HL-60 (cell line): Measurements from ENCODE around the gene FBXO11.

Experiments
- DNase-seq, 2 experiments: peaks; one replicate each; pipeline ENCODE4 v3.0.0-alpha.2; 2010 to 2020; ENCODE audit warnings: low read depth in 1 of 2, low spot score in 1 of 2
- H3K27ac ChIP-seq: fragments of 250-450 bp; sonication (Bioruptor Pico); replicated peaks from 2 replicates; pipeline ENCODE4 v1.5.1; 2020; ENCODE audit warnings: mild to moderate bottlenecking, moderate library complexity
- H3K27me3 ChIP-seq: fragments of 250-450 bp; sonication (Bioruptor Pico); 2 replicates; pipeline ENCODE4 v1.5.1; 2021; ENCODE audit warnings: mild to moderate bottlenecking, moderate library complexity; ENCODE audit not compliant: insufficient read depth, poor library complexity, severe bottlenecking
- H3K4me3 ChIP-seq: replicated peaks from 2 replicates; pipeline ENCODE4 v1.5.1; 2011; ENCODE audit warnings: mild to moderate bottlenecking, control low read depth, low read length; ENCODE audit not compliant: insufficient read depth
- CTCF ChIP-seq: IDR thresholded peaks from one replicate; pipeline ENCODE4 v1.5.1; 2011; ENCODE audit warnings: low read length, control low read depth, inconsistent platforms; ENCODE audit not compliant: insufficient read depth
- GABPA ChIP-seq: IDR thresholded peaks from 2 replicates; pipeline ENCODE4 v1.6.1; 2012; ENCODE audit warnings: low read depth
- POLR2AphosphoS5 ChIP-seq: IDR thresholded peaks from 2 replicates; pipeline ENCODE4 v1.6.1; 2012; ENCODE audit warnings: low read depth
- REST ChIP-seq: IDR thresholded peaks from 2 replicates; pipeline ENCODE4 v1.6.1; 2012; ENCODE audit warnings: low read depth; ENCODE audit not compliant: insufficient replicate concordance
- SPI1 ChIP-seq: IDR thresholded peaks from 2 replicates; pipeline ENCODE4 v1.6.1; 2012; ENCODE audit warnings: low read depth, mild to moderate bottlenecking, borderline replicate concordance

The FBXO11 gene

GRCh38 chr2:47784352-47784851 is 121.9 kb downstream of the FBXO11 start:
- Histone ChIP-seq H3K27ac (peak overlapping the region; percentile 54), H3K4me3 (peak overlapping the region; percentile 90), H3K27me3 (no peaks in the 10 kb centered on the region)
- TF ChIP-seq GABPA (no peak), SPI1 (no peak), CTCF (no peak), REST (no peak), POLR2AphosphoS5 (no peak)
- DNase-seq, result no peak

GRCh38 chr2:47783486-47784351 is 122.6 kb downstream of the FBXO11 start:
- peak overlapping the region; percentile 89 for H3K27ac ChIP-seq
- H3K4me3 ChIP-seq, result peak overlapping the region; percentile 90
- no peak for TF ChIP-seq SPI1
- no peak for TF ChIP-seq GABPA
- no peak for TF ChIP-seq CTCF
- no peak for TF ChIP-seq REST
- TF ChIP-seq POLR2AphosphoS5, result no peak
- peak; percentile 65 to 74 for DNase-seq
- H3K27me3 ChIP-seq, result no peaks in the 10 kb centered on the region

GRCh38 chr2:47782671-47783485 is 123.4 kb downstream of the FBXO11 start, which contains the start of gene MSH6:
Gene MSH6, plus strand, starts transcription at chr2:47783145. Its CDS starts 89 bp downstream, at chr2:47783234.
- H3K27me3 ChIP-seq, result no peaks in the 10 kb centered on the region
- H3K27ac ChIP-seq, result peak within 1 kb of the TSS; percentile 89
- peak; percentile 82 to 85 for DNase-seq
- TF ChIP-seq CTCF (no peak), POLR2AphosphoS5 (peak; percentile 86), SPI1 (no peak), REST (no peak), GABPA (no peak)
- peak within 1 kb of the TSS; percentile 90 for H3K4me3 ChIP-seq
